Measurements from ENCODE around the gene ZNF469.

Gene ZNF469

GRCh38 chr16:88341551-88342290, 41.0 kb upstream of the ZNF469 start:
- TF ChIP-seq TAF1 (IDR thresholded peaks at IDR 0.05; ENCODE audit: borderline replicate concordance, low read depth, low read length) = no peak
- no peak for TF ChIP-seq POLR2AphosphoS5 (IDR thresholded peaks at IDR 0.05; ENCODE audit: low read depth, low read length)
- TF ChIP-seq POLR2A (IDR thresholded peaks at IDR 0.05; ENCODE audit: low read depth, low read length) = no peak

GRCh38 chr16:88342491-88342890, 40.3 kb upstream of the ZNF469 start:
- FAIRE-seq = no peak
- DNase-seq (ENCODE audit: insufficient read length) = no peak

More at GRCh38 chr16:88341551-88342290, 41.0 kb upstream of the ZNF469 start:
- no peak for FAIRE-seq
- no peak for DNase-seq (ENCODE audit: insufficient read length)

GRCh38 chr16:88343271-88343791, 39.4 kb upstream of the ZNF469 start:
- DNase-seq (ENCODE audit: insufficient read length) (no peak), FAIRE-seq (no peak)
- TF ChIP-seq POLR2AphosphoS5 (IDR thresholded peaks at IDR 0.05; ENCODE audit: low read depth, low read length) (no peak), TAF1 (IDR thresholded peaks at IDR 0.05; ENCODE audit: borderline replicate concordance, low read depth, low read length) (no peak), POLR2A (IDR thresholded peaks at IDR 0.05; ENCODE audit: low read depth, low read length) (no peak)

More at GRCh38 chr16:88342491-88342890, 40.3 kb upstream of the ZNF469 start:
- TF ChIP-seq POLR2A (IDR thresholded peaks at IDR 0.05; ENCODE audit: low read depth, low read length) = no peak
- TF ChIP-seq TAF1 (IDR thresholded peaks at IDR 0.05; ENCODE audit: borderline replicate concordance, low read depth, low read length) = no peak
- no peak for TF ChIP-seq POLR2AphosphoS5 (IDR thresholded peaks at IDR 0.05; ENCODE audit: low read depth, low read length)

DNA sequence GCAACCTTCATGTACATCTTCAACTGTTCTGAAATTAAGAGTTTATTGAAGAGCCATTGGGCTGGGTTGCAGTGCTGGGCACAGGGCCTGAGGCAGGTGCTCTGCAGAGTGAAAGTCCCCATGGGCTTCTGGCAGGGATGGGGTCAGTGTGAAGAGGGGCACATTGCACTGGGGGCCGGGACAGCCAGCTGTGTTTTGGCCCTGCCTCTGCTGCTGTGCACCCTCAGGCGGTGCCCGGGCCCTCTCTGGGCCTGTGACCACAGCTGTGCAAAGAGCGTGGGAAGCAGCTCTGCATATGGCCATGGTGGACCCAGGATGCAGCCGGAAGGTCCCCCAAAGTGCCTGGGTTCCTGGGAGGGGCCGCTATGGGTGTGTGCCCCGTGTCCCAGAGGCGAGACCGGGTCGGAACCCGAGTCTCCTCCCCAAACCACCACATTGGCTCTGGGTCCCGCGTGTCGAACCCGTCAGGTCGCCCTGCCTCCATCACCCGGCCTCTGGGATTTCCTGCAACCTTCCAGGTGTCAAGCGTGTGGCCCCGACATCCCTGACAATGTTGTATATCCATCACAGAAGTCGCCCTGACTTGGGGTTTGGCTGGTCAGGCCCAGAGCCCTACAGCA, 38.2 kb upstream of the ZNF469 start:
- DNase-seq (ENCODE audit: insufficient read length) (no peak), FAIRE-seq (no peak)
- TF ChIP-seq POLR2A (IDR thresholded peaks at IDR 0.05; ENCODE audit: low read depth, low read length) (no peak), POLR2AphosphoS5 (IDR thresholded peaks at IDR 0.05; ENCODE audit: low read depth, low read length) (no peak), TAF1 (IDR thresholded peaks at IDR 0.05; ENCODE audit: borderline replicate concordance, low read depth, low read length) (no peak)

DNA sequence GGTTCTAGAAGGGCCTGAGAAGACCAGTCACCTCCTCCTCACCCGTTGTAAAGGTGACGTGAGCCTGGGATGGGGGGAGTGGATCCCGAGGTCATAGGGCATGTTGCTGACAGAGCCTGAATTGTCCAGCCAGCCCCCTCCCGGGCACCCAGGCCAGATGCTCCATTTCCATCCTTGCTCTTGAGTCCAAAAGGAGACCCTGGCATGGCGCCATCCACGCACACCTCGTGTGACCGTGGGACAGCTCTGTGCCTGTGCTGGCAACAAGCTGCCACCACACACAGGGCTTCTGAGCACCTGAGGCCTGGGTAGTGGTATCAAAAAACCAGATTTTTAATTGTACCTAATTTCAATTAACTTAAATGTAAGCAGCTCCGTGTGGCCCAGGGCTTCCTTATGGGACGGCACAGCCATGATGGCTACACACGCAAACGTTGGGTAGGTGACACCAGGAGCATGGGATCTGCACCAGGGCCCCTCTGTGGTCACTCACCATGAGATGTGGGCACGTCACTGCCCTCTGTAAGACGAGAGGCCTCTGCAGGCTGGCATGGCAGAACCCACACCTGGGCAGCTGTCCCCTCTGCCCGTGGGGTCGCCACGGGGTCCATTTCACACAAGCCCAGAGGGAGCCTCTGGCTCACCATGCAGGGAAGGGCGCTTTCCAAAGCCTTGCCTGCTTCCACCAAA, 37.6 kb upstream of the ZNF469 start:
- TF ChIP-seq POLR2A (IDR thresholded peaks at IDR 0.05; ENCODE audit: low read depth, low read length) (no peak), TAF1 (IDR thresholded peaks at IDR 0.05; ENCODE audit: borderline replicate concordance, low read depth, low read length) (no peak), POLR2AphosphoS5 (IDR thresholded peaks at IDR 0.05; ENCODE audit: low read depth, low read length) (no peak)
- no peak for FAIRE-seq
- no peak for DNase-seq (ENCODE audit: insufficient read length)

GRCh38 chr16:88345721-88346560, 36.8 kb upstream of the ZNF469 start:
- FAIRE-seq (no peak), DNase-seq (ENCODE audit: insufficient read length) (no peak)
- no peak for TF ChIP-seq POLR2A (IDR thresholded peaks at IDR 0.05; ENCODE audit: low read depth, low read length)
- TF ChIP-seq TAF1 (IDR thresholded peaks at IDR 0.05; ENCODE audit: borderline replicate concordance, low read depth, low read length) = no peak
- no peak for TF ChIP-seq POLR2AphosphoS5 (IDR thresholded peaks at IDR 0.05; ENCODE audit: low read depth, low read length)

DNA sequence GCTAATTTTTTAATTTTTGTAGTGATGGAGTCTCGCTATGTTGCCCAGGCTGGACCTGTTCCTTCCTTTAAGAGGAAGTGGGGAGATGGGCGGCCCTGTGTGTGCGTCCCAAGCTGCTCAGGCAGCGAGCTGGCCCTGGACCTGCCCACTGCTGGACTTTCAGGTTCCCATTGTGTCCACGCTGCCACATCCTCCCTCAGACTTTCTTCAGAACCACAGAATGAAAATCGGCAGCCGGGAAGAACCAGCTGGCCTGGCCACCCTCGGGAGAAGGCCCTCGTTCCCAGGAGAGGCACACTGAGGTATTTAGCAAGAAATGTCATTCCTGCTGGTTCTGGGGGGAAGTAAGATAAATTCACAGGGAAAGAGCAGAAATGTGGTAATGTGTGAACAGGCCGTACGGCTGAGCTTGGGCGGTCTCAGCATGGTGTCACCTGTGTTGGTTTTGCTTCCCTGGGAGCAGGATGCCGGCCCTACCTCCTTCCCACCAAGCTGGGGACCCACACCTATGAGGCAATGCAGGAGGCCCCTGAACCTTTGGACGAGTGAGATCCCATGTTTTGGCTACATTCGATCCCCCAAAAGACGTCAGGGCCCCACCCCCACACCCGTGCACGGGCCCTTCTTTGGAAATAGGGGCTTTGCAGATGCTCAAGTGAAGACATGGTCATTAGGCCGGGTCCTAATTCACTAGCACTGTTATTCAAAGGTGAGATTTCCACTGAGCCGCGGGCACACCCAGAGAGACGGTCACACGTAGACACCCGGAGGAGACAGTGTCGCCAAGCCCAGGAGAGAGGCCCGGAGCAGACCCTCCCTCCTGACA, 35.9 kb upstream of the ZNF469 start:
- DNase-seq (ENCODE audit: insufficient read length) = no peak
- TF ChIP-seq POLR2A (IDR thresholded peaks at IDR 0.05; ENCODE audit: low read depth, low read length) (no peak), TAF1 (IDR thresholded peaks at IDR 0.05; ENCODE audit: borderline replicate concordance, low read depth, low read length) (no peak)

DNA sequence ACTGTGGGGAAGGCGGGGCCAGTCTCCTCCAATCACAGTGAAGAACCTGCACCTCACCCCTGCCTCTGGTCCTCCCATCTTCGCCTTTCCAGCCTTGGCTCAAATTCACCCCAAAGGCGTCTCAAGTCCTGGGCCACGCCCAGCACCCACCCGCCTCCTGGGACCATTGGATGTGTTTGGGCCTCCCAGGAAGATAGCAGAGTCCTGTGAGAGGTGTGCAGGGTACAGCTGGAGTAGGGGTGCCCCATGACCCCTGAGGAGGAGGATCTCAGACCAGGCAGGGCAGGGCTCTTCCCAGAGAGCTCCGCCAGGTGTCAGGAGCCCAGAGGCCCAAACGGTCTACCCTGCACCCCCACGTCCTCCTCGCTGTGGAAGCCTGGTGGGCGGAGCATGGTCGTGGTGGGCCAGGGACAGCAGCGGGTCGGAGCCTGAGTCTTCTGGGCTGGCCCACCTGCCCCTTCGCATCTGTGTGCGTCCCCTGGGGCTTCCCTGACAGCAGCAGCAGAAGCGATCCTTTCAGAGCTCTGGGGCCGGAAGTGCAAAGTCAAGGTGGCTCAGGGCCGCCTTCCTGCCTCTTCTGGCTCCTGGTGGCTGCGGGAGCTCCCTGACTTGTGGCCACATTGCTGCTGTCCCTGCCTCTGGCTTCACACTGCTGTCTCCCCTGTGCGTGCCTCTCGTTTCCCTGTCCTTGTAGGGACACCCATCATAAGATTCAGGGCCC, 34.9 kb upstream of the ZNF469 start:
- no peak for FAIRE-seq
- peak; percentile 55 for DNase-seq (ENCODE audit: insufficient read length)
- TF ChIP-seq TAF1 (IDR thresholded peaks at IDR 0.05; ENCODE audit: borderline replicate concordance, low read depth, low read length) (no peak), POLR2AphosphoS5 (IDR thresholded peaks at IDR 0.05; ENCODE audit: low read depth, low read length) (no peak), POLR2A (IDR thresholded peaks at IDR 0.05; ENCODE audit: low read depth, low read length) (no peak)

More for the DNA sequence above, 35.9 kb upstream of the ZNF469 start:
- FAIRE-seq = no peak

GRCh38 chr16:88348377-88349152, 34.2 kb upstream of the ZNF469 start:
- FAIRE-seq (no peak), DNase-seq (ENCODE audit: insufficient read length) (no peak)
- TF ChIP-seq TAF1 (IDR thresholded peaks at IDR 0.05; ENCODE audit: borderline replicate concordance, low read depth, low read length) (no peak), POLR2A (IDR thresholded peaks at IDR 0.05; ENCODE audit: low read depth, low read length) (no peak), POLR2AphosphoS5 (IDR thresholded peaks at IDR 0.05; ENCODE audit: low read depth, low read length) (no peak)

Data from GM12892 (cell line).